Spleen (tissue), 13 donors: Measurements from ENCODE around the gene CLEC5A. TPM values are rescaled to one million over a fixed set of nuclear protein-coding genes. Genes with fewer than 3 reads are reported as not detected.

Experiments
- DNase-seq: peaks from one replicate; pipeline ENCODE4 v3.0.0-alpha.2; 2020
- H3K27ac ChIP-seq, 8 donors: fragments of 200-600 bp; sonication (generic) in 7 of 8; 1 replicate in 4 of 8; 2 replicates in 4 of 8; pipeline versions ENCODE4 v1.5.0 to v1.8.0; 2016 to 2021; ENCODE audit warnings: inconsistent platforms in 4 of 8, mild to moderate bottlenecking in 4 of 8, moderate library complexity in 1 of 8
- H3K27me3 ChIP-seq, 7 donors: fragments of 200-600 bp; sonication (generic) in 6 of 7; replicated peaks in 1 of 7; 1 replicate in 4 of 7; 2 replicates in 3 of 7; pipeline versions ENCODE4 v1.5.0 to v1.8.0; 2016 to 2021; ENCODE audit warnings: inconsistent platforms in 3 of 7, mild to moderate bottlenecking in 1 of 7
- H3K36me3 ChIP-seq, 6 donors: fragments of 200-600 bp; sonication (generic) in 5 of 6; 1 replicate in 4 of 6; 2 replicates in 2 of 6; pipeline versions ENCODE4 v1.5.0 to v1.8.0; 2016 to 2021; ENCODE audit warnings: inconsistent platforms in 2 of 6
- H3K4me1 ChIP-seq, 6 donors: fragments of 200-600 bp; sonication (generic) in 5 of 6; 1 replicate in 3 of 6; 2 replicates in 3 of 6; pipeline versions ENCODE4 v1.5.0 to v1.8.0; 2016 to 2021; ENCODE audit warnings: inconsistent platforms in 3 of 6
- H3K4me3 ChIP-seq, 8 donors: fragments of 200-600 bp; sonication (generic) in 7 of 8; 1 replicate in 4 of 8; 2 replicates in 4 of 8; pipeline versions ENCODE4 v1.5.0 to v1.8.0; 2016 to 2021; ENCODE audit warnings: inconsistent platforms in 4 of 8, mild to moderate bottlenecking in 4 of 8, moderate library complexity in 2 of 8
- H3K9me3 ChIP-seq, 8 donors: fragments of 200-600 bp; sonication (generic) in 7 of 8; 1 replicate in 4 of 8; 2 replicates in 4 of 8; pipeline versions ENCODE4 v1.5.0 to v1.8.0; 2016 to 2021; ENCODE audit warnings: inconsistent platforms in 4 of 8
- CTCF ChIP-seq, 11 experiments: fragments of 200-600 bp in 7 of 11; fragments of 450-650 bp in 4 of 11; sonication (generic) in 4 of 11; IDR thresholded peaks in 8 of 11; conservative IDR thresholded peaks in 3 of 11; 1 replicate in 7 of 11; 2 replicates in 4 of 11; pipeline versions ENCODE4 v1.4.0 to v1.8.0; 2016 to 2021; ENCODE audit warnings: antibody characterized with exemption in 11 of 11, inconsistent platforms in 4 of 11, mild to moderate bottlenecking in 1 of 11
- POLR2A ChIP-seq, 3 donors: fragments of 450-650 bp; IDR thresholded peaks; one replicate each; pipeline ENCODE4 v1.5.1; 2017; ENCODE audit warnings: antibody characterized with exemption in 3 of 3, mild to moderate bottlenecking in 1 of 3
- POLR2AphosphoS5 ChIP-seq, 3 donors: sonication (generic); formaldehyde crosslinking; IDR thresholded peaks; one replicate each; pipeline ENCODE4 v1.5.1; 2017; ENCODE audit warnings: antibody characterized with exemption in 3 of 3
- WGBS, 5 donors: extraction: QIAGEN DNeasy Blood & Tissue Kit in 3 of 5; methylation state at CpG; one replicate each; pipeline versions ENCODE4 v1.1.5 to v1.1.7; 2013 to 2018; 5-methylcytosine and 5-hydroxymethylcytosine counted together
- intact Hi-C: fragments of 100-400 bp; cut with DNase I; formaldehyde crosslinking; loops from one replicate; pipeline ENCODE4 v1.15.0; 2023; ENCODE audit warnings: low total_unique reads
- long read RNA-seq, 2 donors: transcript quantifications; one replicate each; lab custom pipeline, GENCODE V29; 2026
- polyA plus RNA-seq, 3 donors: library from polyadenylated mRNA; stranded (reverse); fragments of 200-250 nt; gene quantifications; one replicate each; pipeline ENCODE4 v1.2.1, GENCODE V29; 2013
- total RNA-seq, 7 donors: library from RNA; depleted of rRNA in 3 of 7; stranded (reverse); fragments of >200 nt in 3 of 7; fragmentation: NEBNext Ultra II Directional in 4 of 7; extraction: Animal tissue kit (Norgen Biotek cat#: 25700) in 4 of 7; gene quantifications; one replicate each; pipeline versions ENCODE4 v1.1.0 to v1.2.1, GENCODE V29; 2016 to 2021
- donor health status: healthy with polysubstance abuse.
- donor health status: DM: no; HTN: no; CAD: no; lungs with moderate emphysema.
- donor health status: DM: no; HTN: no; CAD: no.
- donor health status: Bipolar disorder and iron deficiency.
- donor health status: healthy.
- donor health status: DM: no; HTN: no; CAD: no.
- donor health status: DM: yes; HTN: yes; CAD: no.

CLEC5A gene
- 1 to 10 TPM in 5 of 7 donors, under 1 TPM in 2; 0.41 to 5.8 (median 1.5) TPM for total RNA-seq
- polyA plus RNA-seq = under 1 TPM; 0.09 to 0.48 (median 0.27) TPM
- long read RNA-seq, donor 1 = 0 reads
- long read RNA-seq, donor 2 = 0 reads

GRCh38 chr7:141946796-141947195 lies at the start of gene CLEC5A:
Gene CLEC5A (minus strand): TSS chr7:141946974. CDS start chr7:141946292, 682 bp downstream.
- TF ChIP-seq POLR2AphosphoS5 (IDR thresholded peaks at IDR 0.05) (no peak), CTCF (IDR thresholded peaks at IDR 0.05 in 8 of 11, conservative IDR thresholded peaks at IDR 0.05 in 3 of 11) (no peak), POLR2A (IDR thresholded peaks at IDR 0.05) (no peak)
- Histone ChIP-seq H3K27me3 (no peaks in the 10 kb centered on the region), H3K36me3 (no peaks in the 10 kb centered on the region), H3K9me3 (peaks cover 0 to 12% (median 7%) of the 10 kb centered on the region in 8 donors), H3K4me1 (peaks cover 0 to 18% (median 0%) of the 10 kb centered on the region in 6 donors), H3K4me3 (peak within 1 kb of the TSS in 1 of 8 donors; percentile 3), H3K27ac (peak within 1 kb of the TSS in 5 of 8 donors; percentile 8 to 82 (median 57))
- intact Hi-C loops = no loop called here
- no peak for DNase-seq
- 50 to 74% (median 57%) methylated on average over 3 of the region's 3 CpGs for WGBS, 5 donors

GRCh38 chr7:141993354-141993753 lies 46.6 kb upstream of the CLEC5A start:
- no peak overlapping the region for H3K4me3 ChIP-seq
- intact Hi-C loops = no loop called here

GRCh38 chr7:141992688-141993087 lies 45.9 kb upstream of the CLEC5A start:
- 63 to 81% (median 73%) methylated on average over 4 of the region's 4 CpGs for WGBS, 5 donors
- Histone ChIP-seq H3K4me1 (peaks cover 0 to 12% (median 0%) of the 10 kb centered on the region in 6 donors), H3K9me3 (peaks cover 0 to 13% (median 0%) of the 10 kb centered on the region in 8 donors), H3K4me3 (peak overlapping the region in 1 of 8 donors; percentile 54), H3K27ac (peak overlapping the region in 4 of 8 donors; percentile 77 to 91 (median 86)), H3K36me3 (no peaks in the 10 kb centered on the region), H3K27me3 (peaks cover 0 to 2% (median 0%) of the 10 kb centered on the region in 7 donors)
- intact Hi-C loops = no loop called here
- DNase-seq = no peak
- no peak for TF ChIP-seq POLR2AphosphoS5 (IDR thresholded peaks at IDR 0.05)
- TF ChIP-seq CTCF (IDR thresholded peaks at IDR 0.05 in 8 of 11, conservative IDR thresholded peaks at IDR 0.05 in 3 of 11) = no peak
- no peak for TF ChIP-seq POLR2A (IDR thresholded peaks at IDR 0.05)

More at GRCh38 chr7:141993354-141993753, 46.6 kb upstream of the CLEC5A start:
- Histone ChIP-seq H3K9me3 (peaks cover 0 to 18% (median 0%) of the 10 kb centered on the region in 8 donors), H3K27me3 (peaks cover 0 to 2% (median 0%) of the 10 kb centered on the region in 7 donors), H3K4me1 (peaks cover 0 to 6% (median 0%) of the 10 kb centered on the region in 6 donors), H3K36me3 (no peaks in the 10 kb centered on the region), H3K27ac (peak overlapping the region in 1 of 8 donors; percentile 91)
- WGBS, 5 donors = 73 to 95% (median 83%) methylated on average over 1 of the region's 1 CpG
- no peak for DNase-seq
- TF ChIP-seq POLR2A (IDR thresholded peaks at IDR 0.05) = no peak
- no peak for TF ChIP-seq CTCF (IDR thresholded peaks at IDR 0.05 in 8 of 11, conservative IDR thresholded peaks at IDR 0.05 in 3 of 11)
- no peak for TF ChIP-seq POLR2AphosphoS5 (IDR thresholded peaks at IDR 0.05)

GRCh38 chr7:141992156-141992555 lies 45.4 kb upstream of the CLEC5A start:
- H3K4me3 ChIP-seq = peak overlapping the region in 1 of 8 donors; percentile 54
- peak overlapping the region in 5 of 8 donors; percentile 64 to 91 (median 85) for H3K27ac ChIP-seq
- no peaks in the 10 kb centered on the region for H3K36me3 ChIP-seq
- H3K27me3 ChIP-seq = no peaks in the 10 kb centered on the region
- intact Hi-C loops = no loop called here
- TF ChIP-seq CTCF (IDR thresholded peaks at IDR 0.05 in 8 of 11, conservative IDR thresholded peaks at IDR 0.05 in 3 of 11) (no peak), POLR2AphosphoS5 (IDR thresholded peaks at IDR 0.05) (no peak), POLR2A (IDR thresholded peaks at IDR 0.05) (no peak)
- no peak for DNase-seq
- peaks cover 0 to 13% (median 0%) of the 10 kb centered on the region in 8 donors for H3K9me3 ChIP-seq
- peaks cover 0 to 12% (median 0%) of the 10 kb centered on the region in 6 donors for H3K4me1 ChIP-seq
- 52 to 74% (median 64%) methylated on average over 2 of the region's 2 CpGs for WGBS, 5 donors
